Fibroblast of villous mesenchyme (primary cell): ENCODE measurements around the gene PGRMC1. TPM values are rescaled to one million over a fixed set of nuclear protein-coding genes. Genes with fewer than 3 reads are reported as not detected.
"Not testable (repeated sequence)": the region's sequence is repeated elsewhere in the genome, so short reads cannot be mapped to it uniquely, and the experiment has no call there.

Experiments
- DNase-seq: peaks from one replicate; pipeline ENCODE4 v3.0.0-alpha.2; 2010; ENCODE audit warnings: low read depth
- H3K4me3 ChIP-seq: 2 replicates; pipeline ENCODE4 v1.5.1; 2011; ENCODE audit warnings: low read depth, mild to moderate bottlenecking, low read length
- total RNA-seq: library from RNA; depleted of rRNA; stranded (reverse); fragments of >200 nt; gene quantifications from 2 replicates; pipeline ENCODE4 v1.2.3, GENCODE V29; 2012
- TF ChIP-seq, protein P1 (sequence below): IDR thresholded peaks from 2 replicates; pipeline ENCODE4 v1.5.1; 2012; ENCODE audit warnings: low read depth, mild to moderate bottlenecking, low read length; ENCODE audit not compliant: insufficient read depth

PGRMC1 gene
- total RNA-seq, 1 donor: 202 TPM

DNA sequence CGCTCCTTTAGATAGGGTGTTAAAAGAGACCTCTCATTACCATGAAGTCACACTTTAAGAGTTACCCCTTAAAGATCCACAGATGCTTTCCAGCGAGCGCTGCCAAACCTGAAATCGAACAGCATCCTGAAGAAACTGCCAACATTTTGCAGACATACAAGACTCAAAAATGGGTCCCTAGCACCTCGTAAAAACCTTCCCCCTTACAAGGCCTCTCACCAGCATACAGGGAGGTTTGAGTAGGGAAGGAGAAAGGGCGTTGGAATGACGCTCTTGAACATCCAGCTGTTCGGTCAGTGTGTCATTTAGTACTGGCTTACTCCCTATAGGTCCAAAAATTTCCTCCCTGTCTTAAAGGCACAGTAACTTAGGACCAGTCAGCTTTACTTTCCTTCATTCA, 45.3 kb upstream of the PGRMC1 start:
- H3K4me3 ChIP-seq: no peak overlapping the region
- DNase-seq: peak; percentile 15
- TF ChIP-seq, protein P1, sequence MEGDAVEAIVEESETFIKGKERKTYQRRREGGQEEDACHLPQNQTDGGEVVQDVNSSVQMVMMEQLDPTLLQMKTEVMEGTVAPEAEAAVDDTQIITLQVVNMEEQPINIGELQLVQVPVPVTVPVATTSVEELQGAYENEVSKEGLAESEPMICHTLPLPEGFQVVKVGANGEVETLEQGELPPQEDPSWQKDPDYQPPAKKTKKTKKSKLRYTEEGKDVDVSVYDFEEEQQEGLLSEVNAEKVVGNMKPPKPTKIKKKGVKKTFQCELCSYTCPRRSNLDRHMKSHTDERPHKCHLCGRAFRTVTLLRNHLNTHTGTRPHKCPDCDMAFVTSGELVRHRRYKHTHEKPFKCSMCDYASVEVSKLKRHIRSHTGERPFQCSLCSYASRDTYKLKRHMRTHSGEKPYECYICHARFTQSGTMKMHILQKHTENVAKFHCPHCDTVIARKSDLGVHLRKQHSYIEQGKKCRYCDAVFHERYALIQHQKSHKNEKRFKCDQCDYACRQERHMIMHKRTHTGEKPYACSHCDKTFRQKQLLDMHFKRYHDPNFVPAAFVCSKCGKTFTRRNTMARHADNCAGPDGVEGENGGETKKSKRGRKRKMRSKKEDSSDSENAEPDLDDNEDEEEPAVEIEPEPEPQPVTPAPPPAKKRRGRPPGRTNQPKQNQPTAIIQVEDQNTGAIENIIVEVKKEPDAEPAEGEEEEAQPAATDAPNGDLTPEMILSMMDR: no peak

DNA sequence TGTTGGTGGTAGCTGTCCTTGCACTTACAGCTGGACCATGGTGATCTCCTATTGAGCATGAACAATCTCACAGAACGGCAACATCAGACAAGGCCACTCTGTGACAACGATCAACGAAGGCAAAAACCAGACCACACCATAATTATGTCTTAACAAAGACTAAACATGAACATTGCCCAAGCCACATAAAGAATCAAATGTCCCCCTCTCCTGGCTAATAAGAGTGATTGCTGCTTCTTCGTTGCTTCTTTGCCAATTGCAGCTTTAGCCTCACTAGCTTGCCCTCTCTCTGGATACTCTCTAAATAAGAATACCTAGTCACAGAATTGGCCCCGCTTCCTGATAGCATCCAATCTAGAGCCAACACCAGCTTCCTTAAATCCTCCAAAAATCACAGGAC, 41.5 kb upstream of the PGRMC1 start:
- TF ChIP-seq, protein P1: peak; percentile 25
- no peak overlapping the region for H3K4me3 ChIP-seq
- peak; percentile 37 for DNase-seq

DNA sequence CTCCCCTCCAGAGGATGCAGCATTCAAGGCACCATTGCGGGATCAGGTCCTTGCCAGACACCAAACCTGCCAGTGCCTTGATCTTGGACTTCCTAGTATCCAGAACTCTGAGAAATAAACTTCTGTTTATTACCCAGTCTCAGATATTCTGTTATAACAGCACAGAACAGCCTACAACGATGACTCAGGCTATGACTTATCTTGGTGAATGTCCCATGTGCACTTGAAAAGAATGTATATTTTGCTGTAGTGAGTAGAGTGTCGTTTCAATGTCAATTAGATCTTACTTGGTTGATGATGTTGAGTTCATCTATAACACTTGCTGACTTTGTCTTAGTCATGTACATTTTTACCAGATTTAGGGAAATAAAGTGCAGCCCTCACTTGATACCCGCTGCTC, 34.5 kb upstream of the PGRMC1 start:
- TF ChIP-seq, protein P1: no peak
- DNase-seq: no peak
- H3K4me3 ChIP-seq: no peak overlapping the region

DNA sequence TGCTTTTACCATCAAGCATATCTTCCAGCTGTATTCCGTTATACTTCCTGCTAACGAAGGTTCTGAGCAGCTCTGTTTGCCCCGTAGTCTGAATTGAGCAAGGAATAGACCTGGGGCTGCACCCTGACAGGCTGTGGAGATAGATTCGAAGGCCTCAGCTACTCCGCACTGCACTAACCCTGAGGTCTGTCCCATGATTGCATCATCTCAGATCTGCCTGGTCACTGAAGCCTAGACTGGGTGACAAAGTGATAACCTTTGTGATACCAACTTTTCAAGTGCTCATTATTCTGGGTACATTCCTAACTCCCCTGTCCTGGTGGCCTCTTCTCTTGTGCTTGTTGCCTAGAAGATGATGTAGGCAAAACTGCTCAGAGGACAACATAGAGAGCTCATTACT, 29.9 kb upstream of the PGRMC1 start:
- no peak for DNase-seq
- TF ChIP-seq, protein P1: no peak
- H3K4me3 ChIP-seq: no peak overlapping the region

DNA sequence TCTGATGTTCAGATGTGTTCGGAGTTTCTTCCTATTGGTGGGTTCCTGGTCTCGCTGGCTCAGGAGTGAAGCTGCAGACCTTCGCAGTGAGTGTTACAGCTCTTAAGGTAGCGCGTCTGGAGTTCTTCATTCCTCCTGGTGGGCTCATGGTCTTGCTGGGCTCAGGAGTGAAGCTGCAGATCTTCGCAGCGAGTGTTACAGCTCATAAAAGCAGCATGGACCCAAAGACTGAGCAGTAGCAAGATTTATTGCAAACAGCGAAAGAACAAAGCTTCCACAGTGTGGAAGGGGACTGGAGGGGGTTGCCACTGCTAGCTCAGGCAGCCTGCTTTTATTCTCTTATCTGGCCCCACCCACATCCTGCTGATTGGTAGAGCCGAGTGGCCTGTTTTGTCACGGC, 28.6 kb upstream of the PGRMC1 start:
- DNase-seq, H3K4me3 ChIP-seq: not testable (repeated sequence)

DNA sequence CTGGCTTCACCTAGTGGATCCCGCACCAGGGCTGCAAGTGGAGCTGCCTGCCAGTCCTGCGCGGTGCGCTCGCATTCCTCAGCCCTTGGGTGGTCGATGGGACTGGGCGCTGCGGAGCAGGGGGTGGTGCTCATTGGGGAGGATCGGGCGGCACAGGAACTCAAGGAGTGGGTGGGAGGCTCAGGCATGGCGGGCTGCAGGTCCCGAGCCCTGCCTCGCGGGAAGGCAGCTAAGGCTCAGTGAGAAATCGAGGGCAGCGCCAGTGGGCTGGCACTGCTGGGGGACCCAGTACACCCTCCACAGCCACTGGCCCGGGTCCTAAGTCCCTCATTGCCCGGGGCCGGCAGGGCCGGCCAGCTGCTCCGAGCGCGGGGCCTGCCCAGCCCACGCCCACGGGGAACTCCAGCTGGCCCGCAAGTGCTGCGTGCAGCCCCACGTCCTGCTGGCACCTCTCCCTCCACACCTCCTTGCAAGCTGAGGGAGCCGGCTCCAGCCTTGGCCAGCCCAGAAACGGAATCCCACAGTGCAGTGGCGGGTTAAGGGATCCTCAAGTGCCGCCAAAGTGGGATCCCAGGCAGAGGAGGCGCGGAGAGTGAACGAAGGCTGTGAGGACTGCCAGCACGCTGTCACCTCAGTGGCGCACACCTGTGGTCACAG, 27.6 kb upstream of the PGRMC1 start:
- DNase-seq: no peak
- H3K4me3 ChIP-seq: no peak overlapping the region
- TF ChIP-seq, protein P1: no peak

DNA sequence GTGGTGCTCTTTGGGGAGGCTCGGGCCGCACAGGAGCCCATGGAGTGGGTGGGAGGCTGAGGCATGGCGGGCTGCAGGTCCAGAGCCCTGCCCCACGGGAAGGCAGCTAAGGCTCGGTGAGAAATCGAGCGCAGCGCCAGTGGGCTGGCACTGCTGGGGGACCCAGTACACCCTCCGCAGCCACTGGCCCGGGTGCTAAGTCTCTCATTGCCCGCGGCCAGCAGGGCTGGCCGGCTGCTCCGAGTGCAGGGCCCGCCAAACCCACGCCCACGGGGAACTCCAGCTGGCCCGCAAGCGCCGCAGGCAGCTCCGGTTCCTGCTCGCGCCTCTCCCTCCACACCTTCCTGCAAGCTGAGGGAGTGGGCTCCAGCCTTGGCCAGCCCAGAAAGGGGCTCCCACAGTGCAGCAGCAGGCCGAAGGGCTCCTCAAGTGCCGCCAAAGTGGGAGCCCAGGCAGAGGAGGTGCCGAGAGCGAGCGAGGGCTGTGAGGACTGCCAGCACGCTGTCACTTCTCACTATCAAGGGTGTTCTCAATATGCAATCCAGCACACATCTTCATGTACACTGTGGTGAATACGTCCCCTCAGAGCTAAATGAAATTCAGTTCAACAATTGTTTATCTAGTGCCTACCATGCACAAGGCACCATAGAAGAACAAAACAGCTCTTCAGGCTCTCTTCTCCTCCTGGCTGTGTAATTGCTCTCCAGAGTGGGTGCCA, 25.0 kb upstream of the PGRMC1 start:
- not testable (repeated sequence) for H3K4me3 ChIP-seq, DNase-seq

DNA sequence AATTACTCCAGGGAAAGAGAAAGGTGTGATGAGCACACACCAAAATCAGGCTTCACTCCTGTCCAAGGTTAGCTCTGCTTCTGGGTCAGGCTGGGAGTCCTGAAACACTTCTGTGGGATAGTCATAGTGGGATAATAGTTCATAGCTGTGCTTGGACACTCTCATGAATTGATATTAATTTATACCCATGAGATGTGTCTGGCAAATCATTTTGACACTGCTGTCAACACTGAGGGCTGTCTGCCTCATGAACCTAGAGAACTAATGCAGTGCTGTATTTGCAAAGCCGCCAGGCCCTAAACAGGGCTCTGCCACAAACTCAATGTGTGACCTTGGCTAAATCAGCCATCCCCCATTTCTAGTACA, 24.5 kb upstream of the PGRMC1 start:
- TF ChIP-seq, protein P1: no peak
- H3K4me3 ChIP-seq: no peak overlapping the region

More for the DNA sequence above, 24.5 kb upstream of the PGRMC1 start:
- DNase-seq: no peak
